K562 (cell line): ENCODE data around the gene ACBD5. TPM values are rescaled to one million over a fixed set of nuclear protein-coding genes. Genes with fewer than 3 reads are reported as not detected.

Experiments
- BMI1 ChIP-seq: fragments of 150-350 bp; IDR thresholded peaks from 2 replicates; pipeline ENCODE4 v1.6.1; 2014; ENCODE audit warnings: low read length
- CBFA2T2 ChIP-seq: fragments of 450-650 bp; conservative IDR thresholded peaks from 2 replicates; pipeline ENCODE4 v1.6.1; 2017; ENCODE audit warnings: mild to moderate bottlenecking
- CEBPB ChIP-seq: fragments of 450-650 bp; IDR thresholded peaks from 2 replicates; pipeline ENCODE4 v1.6.1; 2016; ENCODE audit warnings: missing genetic modification characterization, missing compliant biosample characterization
- CREM ChIP-seq: IDR thresholded peaks from 2 replicates; pipeline ENCODE4 v1.6.1; 2014; ENCODE audit warnings: antibody characterized with exemption, low read depth
- ESRRA ChIP-seq: fragments of 450-650 bp; IDR thresholded peaks from 2 replicates; pipeline ENCODE4 v1.6.1; 2014; ENCODE audit warnings: low read depth, mild to moderate bottlenecking, moderate library complexity, borderline replicate concordance
- HIVEP1 ChIP-seq: fragments of 250-450 bp; sonication (Bioruptor Pico); IDR thresholded peaks from 2 replicates; pipeline ENCODE4 v1.4.0; 2020; ENCODE audit warnings: mild to moderate bottlenecking
- HMGN3 ChIP-seq: IDR thresholded peaks from 2 replicates; pipeline ENCODE4 v1.6.1; 2011; ENCODE audit warnings: borderline replicate concordance, low read depth, mild to moderate bottlenecking, mixed read lengths, low read length; ENCODE audit not compliant: insufficient read length; ENCODE audit errors: extremely low read depth
- HNRNPL ChIP-seq: fragments of 200-400 bp; formaldehyde crosslinking; IDR thresholded peaks from 2 replicates; pipeline ENCODE4 v1.6.1; 2017; ENCODE audit warnings: low read depth, mild to moderate bottlenecking, low read length
- KDM5B ChIP-seq: fragments of 200-600 bp; sonication (generic); IDR thresholded peaks from 2 replicates; pipeline ENCODE4 v1.6.1; 2012; ENCODE audit warnings: low read depth, mild to moderate bottlenecking, moderate library complexity, low read length, control low read depth, inconsistent platforms; ENCODE audit not compliant: insufficient replicate concordance
- POLR2B ChIP-seq: fragments of 450-650 bp; IDR thresholded peaks from 2 replicates; pipeline ENCODE4 v1.6.1; 2018; ENCODE audit warnings: low read depth; ENCODE audit not compliant: partially characterized antibody
- POU5F1 ChIP-seq: fragments of 150-350 bp; IDR thresholded peaks from 2 replicates; pipeline ENCODE4 v1.6.1; 2014; ENCODE audit warnings: borderline replicate concordance, low read length, low read depth, mild to moderate bottlenecking; ENCODE audit not compliant: partially characterized antibody
- RFX5 ChIP-seq: IDR thresholded peaks from 2 replicates; pipeline ENCODE4 v1.6.1; 2011; ENCODE audit warnings: low read depth, mild to moderate bottlenecking, improper control_type of control experiment, low read length
- RUNX1 ChIP-seq: sonication (generic); IDR thresholded peaks from 2 replicates; pipeline ENCODE4 v1.6.1; 2016; ENCODE audit warnings: antibody characterized with exemption, low read depth
- SP1 ChIP-seq: sonication (generic); formaldehyde crosslinking; IDR thresholded peaks from 2 replicates; pipeline ENCODE4 v1.8.1; 2022; ENCODE audit warnings: mild to moderate bottlenecking, missing genetic modification reagents
- SRSF1 ChIP-seq: fragments of 200-400 bp; formaldehyde crosslinking; IDR thresholded peaks from 2 replicates; pipeline ENCODE4 v1.6.1; 2017; ENCODE audit warnings: mild to moderate bottlenecking, low read depth, low read length, moderate library complexity
- TCFL5 ChIP-seq: fragments of 250-450 bp; sonication (Bioruptor Pico); conservative IDR thresholded peaks from 2 replicates; pipeline ENCODE4 v1.6.1; 2021; ENCODE audit warnings: mild to moderate bottlenecking, moderate library complexity, matching md5 sums
- XRCC5 ChIP-seq: fragments of 200-400 bp; formaldehyde crosslinking; IDR thresholded peaks from 2 replicates; pipeline ENCODE4 v1.6.1; 2017; ENCODE audit warnings: low read depth, mild to moderate bottlenecking, low read length
- ZNF232 ChIP-seq: sonication (generic); formaldehyde crosslinking; IDR thresholded peaks from 2 replicates; pipeline ENCODE4 v1.8.0; 2022; ENCODE audit warnings: mild to moderate bottlenecking, missing genetic modification reagents
- ZNF311 ChIP-seq: fragments of 250-450 bp; sonication (Bioruptor Pico); IDR thresholded peaks from 2 replicates; pipeline ENCODE4 v1.4.0; 2020; ENCODE audit warnings: mild to moderate bottlenecking, moderate library complexity
- ZNF384 ChIP-seq: IDR thresholded peaks from 2 replicates; pipeline ENCODE4 v1.6.1; 2012; ENCODE audit warnings: low read depth, low read length, improper control_type of control experiment
- ZNF79 ChIP-seq: fragments of 250-450 bp; sonication (Bioruptor Pico); IDR thresholded peaks from 2 replicates; pipeline ENCODE4 v1.4.0; 2020; ENCODE audit warnings: low read depth, mild to moderate bottlenecking, moderate library complexity
- polyA plus RNA-seq, 8 experiments: library from polyadenylated mRNA; depleted of rRNA in 4 of 8; stranded (reverse) in 5 of 8; unstranded in 3 of 8; fragments of >200 nt; fragmentation: Nextera tagmentation in 2 of 8; fragmentation: Illumina TruSeq in 1 of 8; extraction: Ambion mirVana in 2 of 8; extraction: Trizol in 1 of 8; gene quantifications; 2 replicates each; pipeline versions ENCODE4 v1.2.1 to v1.2.3, GENCODE V29; 2011 to 2014; ENCODE audit warnings: inconsistent platforms in 1 of 8, missing spikeins in 1 of 8
- total RNA-seq, 7 experiments: library from RNA; depleted of rRNA in 6 of 7; stranded (reverse); fragments of >200 nt in 6 of 7; fragmentation: Illumina TruSeq in 2 of 7; extraction: Trizol in 2 of 7; gene quantifications; 2 replicates each; pipeline versions ENCODE4 v1.2.1 to v1.2.3, GENCODE V29; 2011 to 2021; ENCODE audit warnings: low replicate concordance in 1 of 7
- TF ChIP-seq, protein P1 (sequence below), 2 experiments: fragments of 450-650 bp; conservative IDR thresholded peaks; 2 replicates each; pipeline ENCODE4 v1.6.1; 2017; ENCODE audit warnings: mild to moderate bottlenecking in 2 of 2, moderate library complexity in 2 of 2
- TF ChIP-seq, protein P2 (sequence below): sonication (generic); formaldehyde crosslinking; IDR thresholded peaks from 2 replicates; pipeline ENCODE4 v1.8.1; 2023; ENCODE audit warnings: mild to moderate bottlenecking, missing genetic modification reagents
- TF ChIP-seq, protein P3 (sequence below): fragments of 450-650 bp; IDR thresholded peaks from 2 replicates; pipeline ENCODE4 v1.6.1; 2018; ENCODE audit warnings: mild to moderate bottlenecking, low read depth; ENCODE audit not compliant: partially characterized antibody

The ACBD5 gene
- total and polyA plus RNA-seq, 9 of the 15 experiments (the other 6 are each of a cell fraction or from before 2014, with no cell fraction given) = 1.5 to 10.3 (median 7.8) TPM

DNA sequence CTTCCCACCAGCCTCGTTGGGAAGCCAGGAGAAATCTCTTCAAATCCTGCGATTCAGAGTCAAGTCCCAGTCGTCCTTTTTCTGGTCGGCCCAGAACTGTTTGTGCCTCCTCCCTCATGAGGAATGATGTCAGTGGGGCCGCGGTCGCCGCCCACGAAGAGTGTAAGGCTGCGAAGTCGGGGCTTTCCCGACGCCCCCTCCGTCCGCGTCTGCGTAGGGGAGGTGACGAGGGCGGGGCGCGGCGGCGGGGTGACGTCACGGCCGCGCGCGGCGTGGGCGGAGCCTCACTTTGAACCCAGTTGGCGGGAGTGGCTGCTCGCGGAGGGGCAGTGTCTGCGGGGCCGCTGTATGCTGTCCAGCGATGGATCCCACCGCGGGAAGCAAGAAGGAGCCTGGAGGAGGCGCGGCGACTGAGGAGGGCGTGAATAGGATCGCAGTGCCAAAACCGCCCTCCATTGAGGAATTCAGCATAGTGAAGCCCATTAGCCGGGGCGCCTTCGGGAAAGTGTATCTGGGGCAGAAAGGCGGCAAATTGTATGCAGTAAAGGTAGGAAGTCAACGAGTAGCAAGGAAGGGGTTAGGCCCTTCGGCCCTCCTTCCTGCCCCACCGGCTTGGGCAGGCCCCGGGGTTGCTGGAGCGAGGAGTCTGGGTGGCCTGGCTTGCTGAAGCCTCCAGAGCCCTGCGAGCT lies 85.4 kb downstream of the ACBD5 start, which contains the start of gene MASTL (continued):
- TF ChIP-seq, protein P1, sequence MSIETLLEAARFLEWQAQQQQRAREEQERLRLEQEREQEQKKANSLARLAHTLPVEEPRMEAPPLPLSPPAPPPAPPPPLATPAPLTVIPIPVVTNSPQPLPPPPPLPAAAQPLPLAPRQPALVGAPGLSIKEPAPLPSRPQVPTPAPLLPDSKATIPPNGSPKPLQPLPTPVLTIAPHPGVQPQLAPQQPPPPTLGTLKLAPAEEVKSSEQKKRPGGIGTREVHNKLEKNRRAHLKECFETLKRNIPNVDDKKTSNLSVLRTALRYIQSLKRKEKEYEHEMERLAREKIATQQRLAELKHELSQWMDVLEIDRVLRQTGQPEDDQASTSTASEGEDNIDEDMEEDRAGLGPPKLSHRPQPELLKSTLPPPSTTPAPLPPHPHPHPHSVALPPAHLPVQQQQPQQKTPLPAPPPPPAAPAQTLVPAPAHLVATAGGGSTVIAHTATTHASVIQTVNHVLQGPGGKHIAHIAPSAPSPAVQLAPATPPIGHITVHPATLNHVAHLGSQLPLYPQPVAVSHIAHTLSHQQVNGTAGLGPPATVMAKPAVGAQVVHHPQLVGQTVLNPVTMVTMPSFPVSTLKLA (conservative IDR thresholded peaks at IDR 0.05) = peak; percentile 70 to 79
- TF ChIP-seq SRSF1 (no peak), POLR2B (peak; percentile 80), RFX5 (no peak), CBFA2T2 (no peak), ZNF232 (no peak), ESRRA (no peak), HMGN3 (peak; percentile 59), HNRNPL (no peak), RUNX1 (no peak), KDM5B (peak; percentile 52), TCFL5 (CRISPR knock-in tag) (no peak), XRCC5 (no peak), ZNF384 (no peak), CEBPB (no peak), HIVEP1 (no peak), POU5F1 (no peak), ZNF311 (no peak), CREM (peak; percentile 98), BMI1 (no peak), ZNF79 (CRISPR knock-in tag) (no peak), SP1 (CRISPR knock-in tag) (peak; percentile 90)
- TF ChIP-seq, protein P2, sequence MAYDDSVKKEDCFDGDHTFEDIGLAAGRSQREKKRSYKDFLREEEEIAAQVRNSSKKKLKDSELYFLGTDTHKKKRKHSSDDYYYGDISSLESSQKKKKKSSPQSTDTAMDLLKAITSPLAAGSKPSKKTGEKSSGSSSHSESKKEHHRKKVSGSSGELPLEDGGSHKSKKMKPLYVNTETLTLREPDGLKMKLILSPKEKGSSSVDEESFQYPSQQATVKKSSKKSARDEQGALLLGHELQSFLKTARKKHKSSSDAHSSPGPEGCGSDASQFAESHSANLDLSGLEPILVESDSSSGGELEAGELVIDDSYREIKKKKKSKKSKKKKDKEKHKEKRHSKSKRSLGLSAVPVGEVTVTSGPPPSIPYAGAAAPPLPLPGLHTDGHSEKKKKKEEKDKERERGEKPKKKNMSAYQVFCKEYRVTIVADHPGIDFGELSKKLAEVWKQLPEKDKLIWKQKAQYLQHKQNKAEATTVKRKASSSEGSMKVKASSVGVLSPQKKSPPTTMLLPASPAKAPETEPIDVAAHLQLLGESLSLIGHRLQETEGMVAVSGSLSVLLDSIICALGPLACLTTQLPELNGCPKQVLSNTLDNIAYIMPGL (CRISPR knock-in tag) = peak; percentile 27; the same call in 1 of the 2 replicates
- TF ChIP-seq, protein P3, sequence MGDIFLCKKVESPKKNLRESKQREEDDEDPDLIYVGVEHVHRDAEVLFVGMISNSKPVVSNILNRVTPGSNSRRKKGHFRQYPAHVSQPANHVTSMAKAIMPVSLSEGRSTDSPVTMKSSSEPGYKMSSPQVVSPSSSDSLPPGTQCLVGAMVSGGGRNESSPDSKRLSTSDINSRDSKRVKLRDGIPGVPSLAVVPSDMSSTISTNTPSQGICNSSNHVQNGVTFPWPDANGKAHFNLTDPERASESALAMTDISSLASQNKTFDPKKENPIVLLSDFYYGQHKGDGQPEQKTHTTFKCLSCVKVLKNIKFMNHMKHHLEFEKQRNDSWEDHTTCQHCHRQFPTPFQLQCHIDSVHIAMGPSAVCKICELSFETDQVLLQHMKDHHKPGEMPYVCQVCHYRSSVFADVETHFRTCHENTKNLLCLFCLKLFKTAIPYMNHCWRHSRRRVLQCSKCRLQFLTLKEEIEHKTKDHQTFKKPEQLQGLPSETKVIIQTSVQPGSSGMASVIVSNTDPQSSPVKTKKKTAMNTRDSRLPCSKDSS = no peak
